H1 (cell line): ENCODE measurements around the gene A3GALT2. TPM values are rescaled to one million over a fixed set of nuclear protein-coding genes. Genes with fewer than 3 reads are reported as not detected.

Experiments used
- CTCF ChIA-PET: fragments of 300-600 bp; sonication (Branson Sonifier 250); formaldehyde crosslinking; loops from one replicate; lab custom pipeline; 2021; ENCODE audit not compliant: partially characterized antibody; lab: Charles Lee
- POLR2A ChIA-PET: fragments of 300-600 bp; sonication (Branson Sonifier 250); formaldehyde crosslinking; loops from one replicate; lab custom pipeline; 2021; ENCODE audit warnings: inconsistent platforms; ENCODE audit not compliant: partially characterized antibody; lab: Charles Lee
- DNase-seq, 2 experiments: peaks; one replicate each; pipeline versions ENCODE4 v3.0.0 to v3.0.0-alpha.2; 2010 to 2022; ENCODE audit warnings: low spot score in 2 of 2, low read depth in 1 of 2, mixed read lengths in 1 of 2
- FAIRE-seq: peaks from 2 replicates; lab custom pipeline; 2011; peaks lifted over from hg19 to GRCh38; lab: Jason Lieb, UNC
- H2AFZ ChIP-seq: 2 replicates; pipeline ENCODE4 v1.8.1; 2012; ENCODE audit warnings: low read length, inconsistent platforms
- H2AK5ac ChIP-seq: 2 replicates; pipeline ENCODE4 v1.6.1; 2013; ENCODE audit warnings: low read depth, low read length
- H2BK120ac ChIP-seq: replicated peaks from 2 replicates; pipeline ENCODE3; 2013; ENCODE audit warnings: low read depth, low read length, inconsistent platforms
- H2BK12ac ChIP-seq: 2 replicates; pipeline ENCODE4 v1.6.1; 2013; ENCODE audit warnings: low read depth, low read length
- H2BK15ac ChIP-seq: 2 replicates; pipeline ENCODE4 v1.6.1; 2013; ENCODE audit warnings: low read length
- H2BK20ac ChIP-seq: 2 replicates; pipeline ENCODE4 v1.6.1; 2013; ENCODE audit warnings: low read length
- H2BK5ac ChIP-seq: 2 replicates; pipeline ENCODE4 v1.6.1; 2013; ENCODE audit warnings: low read depth, low read length
- H3K14ac ChIP-seq: 2 replicates; pipeline ENCODE4 v1.6.1; 2013; ENCODE audit warnings: inconsistent platforms; ENCODE audit not compliant: insufficient read length
- H3K18ac ChIP-seq: 2 replicates; pipeline ENCODE4 v1.6.1; 2013; ENCODE audit warnings: low read length; ENCODE audit errors: extremely low read depth
- H3K23ac ChIP-seq: 2 replicates; pipeline ENCODE4 v1.6.1; 2013; ENCODE audit warnings: inconsistent platforms; ENCODE audit not compliant: insufficient read length
- H3K23me2 ChIP-seq: 2 replicates; pipeline ENCODE4 v1.6.1; 2013; ENCODE audit warnings: low read depth, low read length
- H3K27ac ChIP-seq: 2 replicates; pipeline ENCODE4 v1.6.1; 2011; ENCODE audit warnings: low read depth, low read length, inconsistent platforms
- H3K27me3 ChIP-seq, 4 experiments: replicated peaks in 1 of 4; 1 replicate in 1 of 4; 2 replicates in 3 of 4; pipeline versions ENCODE4 v1.6.1 to v1.8.1; 2011 to 2013; ENCODE audit warnings: low read length in 3 of 4, mild to moderate bottlenecking in 3 of 4, inconsistent platforms in 2 of 4, mixed read lengths in 2 of 4, moderate library complexity in 1 of 4; ENCODE audit not compliant: control insufficient read depth in 3 of 4, insufficient read depth in 3 of 4; ENCODE audit errors: extremely low read depth in 1 of 4
- H3K36me3 ChIP-seq, 4 experiments: 2 replicates each; pipeline versions ENCODE4 v1.6.1 to v1.8.1; 2011 to 2013; ENCODE audit warnings: mild to moderate bottlenecking in 4 of 4, low read length in 3 of 4, moderate library complexity in 2 of 4, control low read depth in 1 of 4, inconsistent platforms in 1 of 4; ENCODE audit not compliant: insufficient read depth in 4 of 4, control insufficient read depth in 2 of 4
- H3K4ac ChIP-seq: replicated peaks from 2 replicates; pipeline ENCODE3; 2013; ENCODE audit warnings: low read length, low read depth, mixed read lengths, inconsistent platforms; ENCODE audit not compliant: insufficient read length
- H3K4me1 ChIP-seq, 4 experiments: replicated peaks in 1 of 4; 1 replicate in 1 of 4; 2 replicates in 3 of 4; pipeline versions ENCODE4 v1.6.1 to v1.8.1; 2011 to 2013; ENCODE audit warnings: low read length in 3 of 4, inconsistent platforms in 2 of 4, mixed read lengths in 1 of 4; ENCODE audit not compliant: insufficient read depth in 4 of 4, control insufficient read depth in 3 of 4
- H3K4me2 ChIP-seq, 2 experiments: 2 replicates each; pipeline versions ENCODE4 v1.6.1 to v1.8.1; 2011 to 2013; ENCODE audit warnings: low read depth in 2 of 2, low read length in 2 of 2, control low read depth in 1 of 2, inconsistent platforms in 1 of 2, mild to moderate bottlenecking in 1 of 2; ENCODE audit not compliant: insufficient read depth in 1 of 2
- H3K4me3 ChIP-seq, 4 experiments: fragments of 200-600, 300-600 bp in 1 of 4; sonication (generic), shearing (Covaris generic), sonication (Bioruptor Twin) in 1 of 4; 2 replicates each; pipeline versions ENCODE4 v1.5.1 to v1.8.1; 2011 to 2016; ENCODE audit warnings: low read length in 4 of 4, low read depth in 3 of 4, control low read depth in 2 of 4, inconsistent platforms in 2 of 4, mild to moderate bottlenecking in 2 of 4, mixed read lengths in 1 of 4, moderate library complexity in 1 of 4; ENCODE audit not compliant: insufficient read depth in 2 of 4; ENCODE audit errors: extremely low read depth in 1 of 4
- H3K56ac ChIP-seq: replicated peaks from 2 replicates; pipeline ENCODE3; 2013; ENCODE audit warnings: low read depth, mild to moderate bottlenecking, mixed read lengths, low read length, inconsistent platforms; ENCODE audit not compliant: insufficient read length
- H3K79me1 ChIP-seq: 2 replicates; pipeline ENCODE4 v1.6.1; 2013; ENCODE audit warnings: low read depth, low read length, control low read depth
- H3K79me2 ChIP-seq, 2 experiments: 2 replicates each; pipeline versions ENCODE4 v1.6.1 to v1.8.1; 2012 to 2013; ENCODE audit warnings: low read length in 2 of 2, mild to moderate bottlenecking in 2 of 2, inconsistent platforms in 1 of 2; ENCODE audit not compliant: insufficient read depth in 2 of 2, control insufficient read depth in 1 of 2
- H3K9ac ChIP-seq, 4 experiments: replicated peaks in 1 of 4; 1 replicate in 1 of 4; 2 replicates in 3 of 4; pipeline versions ENCODE4 v1.6.1 to v1.8.1; 2011 to 2013; ENCODE audit warnings: low read depth in 3 of 4, low read length in 3 of 4, control low read depth in 2 of 4, mild to moderate bottlenecking in 2 of 4, moderate library complexity in 2 of 4, inconsistent platforms in 1 of 4; ENCODE audit errors: extremely low read depth in 1 of 4
- H3K9me3 ChIP-seq, 2 experiments: 2 replicates each; pipeline versions ENCODE4 v1.6.1 to v1.8.1; 2012 to 2013; ENCODE audit warnings: mild to moderate bottlenecking in 2 of 2, moderate library complexity in 2 of 2, control low read depth in 1 of 2, inconsistent platforms in 1 of 2, low read depth in 1 of 2, low read length in 1 of 2, mixed read lengths in 1 of 2; ENCODE audit not compliant: insufficient read depth in 2 of 2
- H4K20me1 ChIP-seq, 2 experiments: replicated peaks in 1 of 2; 2 replicates each; pipeline versions ENCODE3 to v1.8.1; 2011 to 2013; ENCODE audit warnings: inconsistent platforms in 2 of 2, low read length in 2 of 2, mild to moderate bottlenecking in 1 of 2; ENCODE audit not compliant: insufficient read depth in 2 of 2, control insufficient read depth in 1 of 2
- H4K5ac ChIP-seq: 2 replicates; pipeline ENCODE4 v1.6.1; 2013; ENCODE audit warnings: low read length, low read depth, mixed read lengths, inconsistent platforms; ENCODE audit not compliant: insufficient read length
- H4K8ac ChIP-seq: 2 replicates; pipeline ENCODE4 v1.8.0; 2013; ENCODE audit warnings: mild to moderate bottlenecking, moderate library complexity, low read length, inconsistent platforms; ENCODE audit not compliant: insufficient read depth; ENCODE audit errors: extremely low read depth
- H4K91ac ChIP-seq: replicated peaks from 2 replicates; pipeline ENCODE3; 2013; ENCODE audit warnings: low read length, mixed read lengths, inconsistent platforms; ENCODE audit not compliant: insufficient read length
- BRCA1 ChIP-seq: IDR thresholded peaks from 2 replicates; pipeline ENCODE4 v1.6.1; 2012; ENCODE audit warnings: low read depth, low read length, improper control_type of control experiment
- CHD2 ChIP-seq: IDR thresholded peaks from 2 replicates; pipeline ENCODE4 v1.6.1; 2012; ENCODE audit warnings: low read length, improper control_type of control experiment
- GABPA ChIP-seq: IDR thresholded peaks from 2 replicates; pipeline ENCODE4 v1.6.1; 2011; ENCODE audit warnings: mild to moderate bottlenecking, low read length, moderate library complexity, borderline replicate concordance; ENCODE audit not compliant: insufficient read depth
- KDM1A ChIP-seq: fragments of 200-600, 300-600 bp; sonication (generic); IDR thresholded peaks from 2 replicates; pipeline ENCODE4 v1.7.1; 2016; ENCODE audit warnings: mild to moderate bottlenecking, low read length, borderline replicate concordance
- PHF8 ChIP-seq: fragments of 200-600 bp; sonication (generic); conservative IDR thresholded peaks from 2 replicates; pipeline ENCODE4 v1.7.1; 2012; ENCODE audit warnings: low read depth, mild to moderate bottlenecking, inconsistent platforms, low read length, moderate library complexity
- WGBS, 2 experiments: shearing (Covaris generic) in 1 of 2; methylation state at CpG; one replicate each; pipeline versions ENCODE4 v1.1.6 to v1.1.7; 2013 to 2015; ENCODE audit warnings: low lambda C conversion rate in 2 of 2, mixed read lengths in 2 of 2, inconsistent platforms in 1 of 2, low coverage in 1 of 2, missing lambda C conversion rate in 1 of 2; ENCODE audit not compliant: insufficient replicate concordance in 2 of 2, insufficient coverage in 1 of 2, insufficient read length in 1 of 2; ENCODE audit errors: extremely low coverage in 1 of 2, missing lambda C conversion rate in 1 of 2; 5-methylcytosine and 5-hydroxymethylcytosine counted together
- polyA plus RNA-seq, 7 experiments: library from polyadenylated mRNA; depleted of rRNA in 3 of 7; stranded (reverse) in 5 of 7; unstranded in 2 of 7; fragments of >200 nt in 5 of 7; fragments of 200-250 nt in 2 of 7; gene quantifications; 1 replicate in 5 of 7; 2 replicates in 1 of 7; 4 replicates in 1 of 7; pipeline versions ENCODE4 v1.2.1 to v1.2.3, GENCODE V29; 2011 to 2013; ENCODE audit warnings: missing spikeins in 2 of 7, mixed read lengths in 2 of 7
- total RNA-seq: library from RNA; stranded (reverse); fragmentation: NEBNext Ultra II Directional; extraction: Animal tissue kit (Norgen Biotek cat#: 25700); gene quantifications from 2 replicates; pipeline ENCODE4 v1.2.1, GENCODE V29; 2021

Gene A3GALT2
- total and polyA plus RNA-seq, 2 of the 8 experiments (the other 6 are each of a cell fraction or from before 2014, with no cell fraction given): not detected

- Histone ChIP-seq H3K4me3 (no peak overlapping the region), H3K4me1 (peaks cover 0 to 3% (median under 1%) of the 10 kb centered on the region in 4 experiments; a peak in 5 of 7 replicates), H3K9me3 (peaks cover 2 to 13% of the 10 kb centered on the region in 2 experiments; a peak in 1 of 4 replicates), H3K9ac (no peak overlapping the region), H3K27me3 (peaks cover 5 to 8% (median 6%) of the 10 kb centered on the region in 4 experiments; a peak in 6 of 7 replicates), H3K4ac (no peak overlapping the region), H3K56ac (no peak overlapping the region), H2BK120ac (no peak overlapping the region), H4K91ac (no peak overlapping the region), H2BK5ac (no peak overlapping the region), H4K8ac (no peak overlapping the region; the same call in 1 of the 2 replicates), H3K23me2 (peaks cover 1% of the 10 kb centered on the region; the same call in 1 of the 2 replicates), H3K4me2 (no peak overlapping the region), H2AK5ac (no peak overlapping the region), H2BK12ac (no peak overlapping the region), H3K18ac (no peak overlapping the region), H2BK20ac (no peak overlapping the region), H3K27ac (no peak overlapping the region), H3K79me1 (no peaks in the 10 kb centered on the region), H3K14ac (no peak overlapping the region), H2AFZ (no peak overlapping the region), H2BK15ac (no peak overlapping the region), H3K79me2 (no peaks in the 10 kb centered on the region), H3K23ac (no peak overlapping the region), H3K36me3 (peaks cover 0 to 4% (median 0%) of the 10 kb centered on the region in 4 experiments; a peak in 1 of 8 replicates), H4K20me1 (no peaks in the 10 kb centered on the region), H4K5ac (no peak overlapping the region)
- TF ChIP-seq PHF8: no peak
- no peak for TF ChIP-seq GABPA
- TF ChIP-seq KDM1A: no peak
- TF ChIP-seq CHD2: no peak
- TF ChIP-seq BRCA1: no peak
- ChIA-PET POLR2A (interaction anchor here (1.1 to 1.4 kb wide), 2 partner anchors 9 to 27 kb away, joined by 3 to 4 read pairs; no protein-coding TSS in a partner anchor), CTCF (interaction anchor here (0.7 to 5.5 kb wide), 6 partner anchors 9 to 1694 kb away, joined by 3 to 50 read pairs (median 4); no protein-coding TSS in a partner anchor)
- FAIRE-seq (no peak), DNase-seq (no peak)
- 90% methylated on average over 6 of the region's 7 CpGs; no CpG with 5 or more reads in 1 of the 2 experiments for WGBS, 2 experiments
Observed at GRCh38 chr1:33311706-33312412, 9.0 kb downstream of the A3GALT2 start.
